Measurements from ENCODE around the gene PIK3R5. TPM values are rescaled to one million over a fixed set of nuclear protein-coding genes. Genes with fewer than 3 reads are reported as not detected.

Gene PIK3R5
- polyA plus RNA-seq, 10 donors = 0.79 to 5.2 (median 1.6) TPM

GRCh38 chr17:8879410-8879809, 86.1 kb downstream of the PIK3R5 start:
- no peak for DNase-seq

GRCh38 chr17:8877984-8878383, 87.5 kb downstream of the PIK3R5 start:
- DNase-seq = no peak

- peak in 1 of 3 donors; percentile 37 for DNase-seq
These were observed 89.5 kb downstream of the PIK3R5 start for GRCh38 chr17:8875957-8876356.

- DNase-seq = no peak
These were observed 90.1 kb downstream of the PIK3R5 start for GRCh38 chr17:8875436-8875835.

GRCh38 chr17:8873801-8874715, 91.4 kb downstream of the PIK3R5 start:
- DNase-seq = no peak

GRCh38 chr17:8872705-8873435, 92.6 kb downstream of the PIK3R5 start:
- DNase-seq = no peak

- no peak for DNase-seq
These were observed 93.3 kb downstream of the PIK3R5 start for GRCh38 chr17:8872036-8872704.

- DNase-seq = no peak
These were observed 94.4 kb downstream of the PIK3R5 start for GRCh38 chr17:8871081-8871581.

- DNase-seq = no peak
These were observed 95.0 kb downstream of the PIK3R5 start for GRCh38 chr17:8870406-8871040.

- DNase-seq = no peak
These were observed 96.2 kb downstream of the PIK3R5 start for GRCh38 chr17:8869114-8869815.

GRCh38 chr17:8868529-8868951, 97.0 kb downstream of the PIK3R5 start:
- DNase-seq = no peak

- no peak for DNase-seq
These were observed 97.4 kb downstream of the PIK3R5 start for GRCh38 chr17:8868092-8868491.

GRCh38 chr17:8867361-8867981, 98.0 kb downstream of the PIK3R5 start, which contains the start of gene PIK3R6:
Gene PIK3R6 (minus strand): TSS chr17:8867674. CDS start chr17:8849794, 17,880 bp downstream.
- DNase-seq = no peak

- no peak for DNase-seq
These were observed 99.7 kb downstream of the PIK3R5 start for GRCh38 chr17:8865811-8866210.

GRCh38 chr17:8865385-8865784, 100.1 kb downstream of the PIK3R5 start:
- DNase-seq = no peak

- DNase-seq = no peak
These were observed 103.1 kb downstream of the PIK3R5 start for GRCh38 chr17:8862213-8863056.

GRCh38 chr17:8861495-8862181, 103.9 kb downstream of the PIK3R5 start:
- no peak for DNase-seq

GRCh38 chr17:8859804-8860430, 105.6 kb downstream of the PIK3R5 start:
- no peak for DNase-seq

Measured in muscle of back (tissue), 11 donors.